T-helper 1 cell treated with Interleukin-12 subunit alpha and Interleukin-12 subunit beta and Interleukin-4 antibody, amounts not matched to agents 30 ng/mL and 1 ng/mL, for 36 hours (primary cell): ENCODE results near the gene KLK2. TPM values are rescaled to one million over a fixed set of nuclear protein-coding genes. Genes with fewer than 3 reads are reported as not detected.

Source experiments
- intact Hi-C: fragments of 100-400 bp; cut with micrococcal nuclease; formaldehyde crosslinking; loops from one replicate; pipeline ENCODE4 v1.15.1; 2024
- total RNA-seq: library from RNA; stranded (reverse); gene quantifications from 2 replicates; pipeline ENCODE4 v1.2.3, GENCODE V29; 2022

KLK2 gene
- total RNA-seq, 1 donor from 2014 or later, result not detected

DNA sequence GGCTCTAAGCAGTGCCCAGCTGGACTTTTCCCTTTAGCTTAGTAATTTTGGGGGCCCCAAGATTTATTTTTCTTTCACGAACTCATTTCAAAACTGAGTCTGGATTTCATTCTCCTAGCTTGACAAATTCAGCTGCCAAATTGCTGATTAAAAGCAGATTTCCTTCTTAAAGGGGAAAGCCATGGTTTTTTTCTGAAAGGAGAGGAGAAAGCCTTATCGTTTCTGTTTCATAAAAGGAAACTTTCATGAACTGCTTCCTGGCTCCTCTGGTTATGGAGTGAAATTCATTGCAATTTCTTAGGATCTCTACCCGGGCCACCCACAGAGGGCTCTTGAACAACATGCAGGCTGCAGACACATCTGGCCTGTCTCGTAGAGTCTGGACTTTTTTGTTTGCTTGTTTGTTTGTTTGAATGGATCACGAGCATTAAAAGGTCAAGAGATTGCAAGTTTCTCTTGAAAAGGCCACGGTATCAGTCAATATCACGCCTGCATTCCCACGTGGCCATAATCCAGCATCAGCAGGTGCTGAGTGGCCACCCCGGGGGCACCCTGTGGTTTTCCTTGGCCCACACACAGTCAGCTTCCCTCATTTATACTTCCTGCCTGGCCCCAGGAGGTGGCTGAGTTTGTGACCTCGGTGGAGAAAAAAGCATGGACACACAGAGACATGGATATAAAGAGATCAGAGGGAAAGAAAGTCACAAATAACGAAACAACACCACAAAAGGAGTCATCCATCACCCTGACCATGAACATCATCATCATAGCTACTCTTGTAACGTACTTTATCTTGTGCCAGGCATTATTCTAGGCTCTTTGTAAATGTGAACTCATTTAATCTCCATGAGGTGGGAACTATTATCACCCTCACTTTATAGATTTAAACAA, 48.4 kb downstream of the KLK2 start:
- intact Hi-C loops, result loop anchor here (1.0 to 5.0 kb wide), 8 partner anchors 15 to 564 kb away; no protein-coding TSS in a partner anchor

DNA sequence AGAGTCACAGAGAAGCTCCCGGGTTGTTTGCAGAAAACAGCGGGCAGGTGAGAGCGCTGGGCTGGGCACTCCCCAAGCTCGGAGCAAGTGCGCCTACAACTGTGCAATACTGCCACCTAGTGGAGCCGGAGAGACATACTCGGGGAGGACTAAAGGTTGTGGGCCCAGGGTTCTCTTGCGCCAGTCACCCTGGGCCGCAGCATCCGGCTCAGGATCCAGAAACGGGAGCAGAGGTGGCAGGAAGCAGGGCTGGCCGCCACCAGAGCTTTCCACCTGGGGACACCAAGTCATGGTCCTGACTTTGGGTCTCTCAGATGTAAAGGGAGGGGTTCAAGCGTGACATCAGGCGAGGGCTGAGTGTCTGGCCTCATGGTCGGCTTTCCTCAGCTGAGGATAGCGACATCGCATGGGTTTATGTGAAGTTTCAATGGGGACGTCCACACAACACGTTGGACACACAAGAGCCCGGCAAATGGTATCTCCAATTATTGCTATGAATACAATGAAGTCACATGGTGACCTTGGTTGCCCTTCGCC, 49.1 kb downstream of the KLK2 start:
- intact Hi-C loops, result loop anchor here (1.0 to 5.0 kb wide), 8 partner anchors 16 to 565 kb away; no protein-coding TSS in a partner anchor

DNA sequence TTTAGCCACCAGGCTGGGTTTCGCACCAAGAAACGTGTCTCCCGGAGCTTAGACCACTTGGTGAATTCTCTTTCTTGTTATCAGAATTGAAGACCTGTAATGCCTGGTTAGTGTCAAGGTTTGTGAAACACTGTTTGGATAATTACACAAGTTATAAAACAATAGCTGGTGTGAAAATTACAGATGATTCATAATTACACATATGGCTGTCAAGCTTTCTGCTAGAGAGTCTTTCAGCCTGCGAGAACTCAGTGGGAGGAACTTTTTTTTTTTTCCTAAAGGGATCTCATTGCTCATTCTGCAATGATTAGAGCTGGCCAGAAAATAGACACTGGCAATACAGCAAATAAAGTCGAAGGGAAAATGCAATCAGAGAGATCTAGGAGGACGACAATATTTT, 51.3 kb downstream of the KLK2 start:
- intact Hi-C loops, result loop anchor here (5.0 kb wide), 1 partner anchor 87 kb away; no protein-coding TSS in a partner anchor

DNA sequence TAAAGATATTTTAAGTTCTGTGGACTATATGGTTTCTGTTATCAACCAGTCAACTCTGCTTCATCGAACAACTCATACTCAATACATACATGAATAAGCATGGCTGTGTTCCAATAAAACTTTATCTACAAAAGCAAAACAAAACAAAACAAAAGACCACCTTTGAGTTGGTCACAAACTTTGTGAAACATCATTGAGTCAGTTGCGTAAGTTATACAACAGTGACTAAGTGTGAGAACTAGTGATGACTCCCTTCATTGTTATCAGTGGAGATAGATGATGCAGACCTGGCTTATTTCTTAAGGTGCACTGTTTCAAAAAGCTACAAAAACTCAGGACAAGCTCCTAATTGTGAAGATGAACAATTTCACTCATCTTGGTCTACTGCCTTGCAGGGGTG, 52.5 kb downstream of the KLK2 start:
- intact Hi-C loops, result no loop called here

DNA sequence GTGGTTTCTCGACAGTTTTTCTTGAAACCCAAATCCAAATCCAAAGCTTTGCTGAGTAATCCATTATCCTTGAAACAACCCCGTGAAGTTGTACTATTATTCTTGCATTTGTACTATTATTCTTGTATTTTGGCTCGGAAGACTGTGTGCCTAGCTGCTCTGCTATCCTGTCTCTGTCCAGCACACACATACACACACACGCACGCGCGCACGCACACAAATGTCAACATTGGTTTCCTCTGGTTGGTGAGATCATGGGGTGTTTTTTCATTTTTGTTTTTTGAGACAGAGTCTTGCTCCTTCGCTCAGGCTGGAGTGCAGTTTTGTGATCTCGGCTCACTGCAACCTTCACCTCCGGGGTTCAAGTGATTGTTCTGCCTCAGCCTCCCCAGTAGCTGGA, 52.9 kb downstream of the KLK2 start:
- intact Hi-C loops, result no loop called here

DNA sequence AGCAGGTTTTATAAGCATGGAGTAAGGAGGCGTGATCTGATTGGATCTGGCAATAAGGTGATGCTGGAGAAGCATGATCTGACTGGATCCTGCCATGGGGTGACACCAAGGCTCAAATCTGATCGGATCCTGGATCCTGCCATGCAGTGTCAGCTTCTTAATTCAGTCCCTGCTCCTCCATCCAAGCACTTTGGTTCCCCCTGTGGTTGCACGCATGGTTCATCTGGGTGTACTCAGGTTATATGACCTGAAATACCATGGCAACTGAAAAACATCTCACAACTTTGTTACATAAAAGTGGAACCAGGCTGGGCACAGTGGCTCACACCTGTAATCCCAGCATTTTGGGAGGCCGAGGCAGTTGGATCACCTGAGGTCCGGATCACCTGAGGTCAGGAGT, 55.6 kb downstream of the KLK2 start:
- intact Hi-C loops, result loop anchor here (1.0 kb wide), 1 partner anchor 240 kb away; no protein-coding TSS in a partner anchor

Other genes starting within 250 kb of the KLK2 start
- not detected in 2 replicates for gene SYT3, start 233.6 kb upstream of the KLK2 start, total RNA-seq
- not detected in 2 replicates for gene C19orf81, start 224.0 kb upstream of the KLK2 start, total RNA-seq
- gene SHANK1, start 153.6 kb upstream of the KLK2 start, total RNA-seq, result not detected in 2 replicates
- 0.80 and 0.93 TPM in 2 replicates for gene CLEC11A, start 150.1 kb upstream of the KLK2 start, total RNA-seq
- gene GPR32, start 103.0 kb upstream of the KLK2 start, total RNA-seq, result not detected in 2 replicates
- gene ACP4, start 83.0 kb upstream of the KLK2 start, total RNA-seq, result not detected in 2 replicates
- gene KLK1, start 49.7 kb upstream of the KLK2 start, total RNA-seq, result 1.1 and 1.6 TPM in 2 replicates
- not detected in 2 replicates for gene KLK15, start 39.9 kb upstream of the KLK2 start, total RNA-seq
- gene KLK3, start 18.5 kb upstream of the KLK2 start, total RNA-seq, result not detected in 2 replicates
- not detected in 2 replicates for gene KLK4, start 38.0 kb downstream of the KLK2 start, total RNA-seq
- not detected in 2 replicates for gene KLK5, start 79.6 kb downstream of the KLK2 start, total RNA-seq
- not detected in 2 replicates for gene KLK6, start 96.2 kb downstream of the KLK2 start, total RNA-seq
- gene KLK7, start 110.5 kb downstream of the KLK2 start, total RNA-seq, result not detected in 2 replicates
- gene KLK8, start 128.2 kb downstream of the KLK2 start, total RNA-seq, result not detected in 2 replicates
- gene KLK10, start 146.3 kb downstream of the KLK2 start, total RNA-seq, result not detected in 2 replicates
- not detected in 2 replicates for gene KLK11, start 153.2 kb downstream of the KLK2 start, total RNA-seq
- not detected in 2 replicates for gene KLK12, start 161.6 kb downstream of the KLK2 start, total RNA-seq
- gene KLK13, start 191.7 kb downstream of the KLK2 start, total RNA-seq, result not detected in 2 replicates
- gene KLK14, start 209.4 kb downstream of the KLK2 start, total RNA-seq, result 0.85 and 0.93 TPM in 2 replicates
- 8.2 and 9.1 TPM in 2 replicates for gene CTU1, start 235.0 kb downstream of the KLK2 start, total RNA-seq